Gastrocnemius medialis (tissue), 4 donors: ENCODE data around the gene DAAM1.

ENCODE experiments used
- POLR2A ChIP-seq, 2 donors: fragments of 450-650 bp; IDR thresholded peaks; one replicate each; pipeline ENCODE4 v1.6.1; 2017; ENCODE audit warnings: antibody characterized with exemption in 2 of 2, mild to moderate bottlenecking in 2 of 2, moderate library complexity in 2 of 2
- TF ChIP-seq, protein P1 (sequence below), 5 experiments: fragments of 450-650 bp in 3 of 5; fragments of 200-600 bp in 2 of 5; sonication (generic) in 2 of 5; IDR thresholded peaks in 4 of 5; conservative IDR thresholded peaks in 1 of 5; 1 replicate in 4 of 5; 2 replicates in 1 of 5; pipeline ENCODE4 v1.5.1; 2016 to 2019; ENCODE audit warnings: antibody characterized with exemption in 5 of 5, mild to moderate bottlenecking in 3 of 5, moderate library complexity in 3 of 5

DNA sequence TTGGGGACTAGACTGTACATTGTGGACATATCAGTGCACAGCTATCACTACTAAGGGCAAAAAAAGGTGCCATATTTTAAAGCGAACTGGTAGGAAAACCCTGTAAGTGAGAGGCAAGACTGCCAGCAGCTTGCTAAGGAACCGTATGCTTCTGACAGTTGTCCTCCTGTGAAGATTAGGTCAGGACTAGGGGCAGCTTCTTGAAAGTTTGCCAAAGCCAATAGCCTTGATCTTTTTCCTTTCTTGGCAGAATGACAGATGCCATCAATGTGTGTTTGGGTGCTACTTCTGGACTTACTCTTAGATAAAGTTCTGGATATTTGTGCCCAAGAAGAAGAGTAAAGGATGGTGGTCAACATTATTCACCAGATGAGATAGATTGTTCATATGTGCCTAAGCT, 7.4 kb downstream of the DAAM1 start:
- TF ChIP-seq, protein P1, sequence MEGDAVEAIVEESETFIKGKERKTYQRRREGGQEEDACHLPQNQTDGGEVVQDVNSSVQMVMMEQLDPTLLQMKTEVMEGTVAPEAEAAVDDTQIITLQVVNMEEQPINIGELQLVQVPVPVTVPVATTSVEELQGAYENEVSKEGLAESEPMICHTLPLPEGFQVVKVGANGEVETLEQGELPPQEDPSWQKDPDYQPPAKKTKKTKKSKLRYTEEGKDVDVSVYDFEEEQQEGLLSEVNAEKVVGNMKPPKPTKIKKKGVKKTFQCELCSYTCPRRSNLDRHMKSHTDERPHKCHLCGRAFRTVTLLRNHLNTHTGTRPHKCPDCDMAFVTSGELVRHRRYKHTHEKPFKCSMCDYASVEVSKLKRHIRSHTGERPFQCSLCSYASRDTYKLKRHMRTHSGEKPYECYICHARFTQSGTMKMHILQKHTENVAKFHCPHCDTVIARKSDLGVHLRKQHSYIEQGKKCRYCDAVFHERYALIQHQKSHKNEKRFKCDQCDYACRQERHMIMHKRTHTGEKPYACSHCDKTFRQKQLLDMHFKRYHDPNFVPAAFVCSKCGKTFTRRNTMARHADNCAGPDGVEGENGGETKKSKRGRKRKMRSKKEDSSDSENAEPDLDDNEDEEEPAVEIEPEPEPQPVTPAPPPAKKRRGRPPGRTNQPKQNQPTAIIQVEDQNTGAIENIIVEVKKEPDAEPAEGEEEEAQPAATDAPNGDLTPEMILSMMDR (IDR thresholded peaks at IDR 0.05 in 4 of 5, conservative IDR thresholded peaks at IDR 0.05 in 1 of 5): no peak
- no peak for TF ChIP-seq POLR2A (IDR thresholded peaks at IDR 0.05)
